ENCODE data around the gene HOXC10. TPM values are rescaled to one million over a fixed set of nuclear protein-coding genes. Genes with fewer than 3 reads are reported as not detected.

Gene HOXC10
- total RNA-seq, 2 donors from 2014 or later: not detected

- WGBS, 2 experiments (ENCODE audit: insufficient coverage in 1 of 2, insufficient read length in 1 of 2): 8 to 18% methylated on average over 3 to 5 of the region's 5 CpGs
- no peak for DNase-seq
- Histone ChIP-seq H3K9ac (ENCODE audit: extremely low read depth, low read length, poor library complexity, severe bottlenecking) (no peak overlapping the region), H3K27me3 (ENCODE audit: control insufficient read depth, insufficient read depth, low read length, poor library complexity, severe bottlenecking) (peaks cover 100% of the 10 kb centered on the region), H3K36me3 (ENCODE audit: control insufficient read depth, insufficient read depth, low read length) (no peaks in the 10 kb centered on the region), H3K4me3 (ENCODE audit: low read length) (no peak overlapping the region), H3K27ac (ENCODE audit: low read depth, low read length) (no peak overlapping the region), H3K9me3 (ENCODE audit: control insufficient read depth, low read length) (no peaks in the 10 kb centered on the region), H3K4me1 (ENCODE audit: control insufficient read depth, insufficient read depth, low read length) (no peaks in the 10 kb centered on the region)
- Mint-ChIP-seq H3K9me3 (peaks cover 2% of the 10 kb centered on the region), H3K36me3 (ENCODE audit: low read depth) (no peaks in the 10 kb centered on the region), H3K27ac (no peak overlapping the region), H3K4me3 (no peak overlapping the region), H3K27me3 (ENCODE audit: insufficient read depth) (peaks cover 100% of the 10 kb centered on the region), H3K4me1 (peaks cover 6% of the 10 kb centered on the region)
- TF ChIP-seq, protein P1, sequence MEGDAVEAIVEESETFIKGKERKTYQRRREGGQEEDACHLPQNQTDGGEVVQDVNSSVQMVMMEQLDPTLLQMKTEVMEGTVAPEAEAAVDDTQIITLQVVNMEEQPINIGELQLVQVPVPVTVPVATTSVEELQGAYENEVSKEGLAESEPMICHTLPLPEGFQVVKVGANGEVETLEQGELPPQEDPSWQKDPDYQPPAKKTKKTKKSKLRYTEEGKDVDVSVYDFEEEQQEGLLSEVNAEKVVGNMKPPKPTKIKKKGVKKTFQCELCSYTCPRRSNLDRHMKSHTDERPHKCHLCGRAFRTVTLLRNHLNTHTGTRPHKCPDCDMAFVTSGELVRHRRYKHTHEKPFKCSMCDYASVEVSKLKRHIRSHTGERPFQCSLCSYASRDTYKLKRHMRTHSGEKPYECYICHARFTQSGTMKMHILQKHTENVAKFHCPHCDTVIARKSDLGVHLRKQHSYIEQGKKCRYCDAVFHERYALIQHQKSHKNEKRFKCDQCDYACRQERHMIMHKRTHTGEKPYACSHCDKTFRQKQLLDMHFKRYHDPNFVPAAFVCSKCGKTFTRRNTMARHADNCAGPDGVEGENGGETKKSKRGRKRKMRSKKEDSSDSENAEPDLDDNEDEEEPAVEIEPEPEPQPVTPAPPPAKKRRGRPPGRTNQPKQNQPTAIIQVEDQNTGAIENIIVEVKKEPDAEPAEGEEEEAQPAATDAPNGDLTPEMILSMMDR (conservative IDR thresholded peaks at IDR 0.05): no peak
These were observed 17.5 kb upstream of the HOXC10 start for GRCh38 chr12:53967421-53967925.

DNA sequence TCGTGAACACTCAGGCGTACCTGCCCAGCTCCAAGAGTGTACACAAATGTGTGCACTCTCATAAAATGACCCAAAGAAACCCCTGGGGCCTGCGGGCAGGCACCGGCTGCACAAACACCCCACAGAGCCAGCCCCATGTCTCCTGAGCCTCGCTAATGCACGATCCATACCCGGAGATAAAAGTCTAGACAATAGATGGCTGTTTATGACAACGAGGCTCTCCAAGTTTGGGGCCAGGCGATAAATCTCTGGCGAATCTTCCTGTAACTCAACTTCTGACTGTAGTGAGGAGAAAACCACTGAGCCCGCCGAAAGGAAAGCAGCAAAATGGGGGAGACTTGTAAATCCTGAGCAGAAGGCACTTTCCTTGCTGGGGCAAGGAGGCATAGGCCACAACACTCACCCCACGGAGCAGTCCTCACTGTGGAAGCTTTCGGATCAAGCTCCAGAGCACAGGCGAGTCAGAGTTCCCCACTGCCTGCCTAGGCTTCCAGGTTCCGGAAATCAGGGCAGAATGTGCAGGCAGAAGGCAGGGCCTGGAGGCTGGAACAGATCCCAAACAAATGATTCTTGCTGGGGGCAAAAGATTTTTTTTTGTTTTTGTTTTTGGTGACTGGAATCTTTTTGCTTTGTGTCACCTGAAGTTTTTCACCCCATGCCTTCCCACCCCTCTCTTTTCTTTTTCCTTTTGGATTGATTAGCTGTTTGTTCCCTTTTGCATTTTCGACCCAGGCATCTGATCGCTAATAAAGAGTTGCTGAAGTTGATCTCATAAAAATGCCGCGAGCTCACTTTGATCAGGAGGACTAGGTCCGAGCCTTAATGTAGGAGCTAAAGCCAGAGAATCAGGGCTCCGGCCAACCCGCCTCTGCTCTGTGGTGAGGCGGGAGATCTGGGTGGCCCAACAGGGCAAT is 16.5 kb upstream of the HOXC10 start:
- no peaks in the 10 kb centered on the region for H3K9me3 ChIP-seq (ENCODE audit: control insufficient read depth, low read length)
- H3K36me3 ChIP-seq (ENCODE audit: control insufficient read depth, insufficient read depth, low read length): no peaks in the 10 kb centered on the region
- no peak overlapping the region for H3K9ac ChIP-seq (ENCODE audit: extremely low read depth, low read length, poor library complexity, severe bottlenecking)
- no peak overlapping the region for H3K27ac Mint-ChIP-seq
- H3K4me3 Mint-ChIP-seq: no peak overlapping the region
- H3K27ac ChIP-seq (ENCODE audit: low read depth, low read length): no peak overlapping the region
- TF ChIP-seq, protein P1 (conservative IDR thresholded peaks at IDR 0.05): no peak
- H3K9me3 Mint-ChIP-seq: peaks cover 9% of the 10 kb centered on the region
- H3K4me1 ChIP-seq (ENCODE audit: control insufficient read depth, insufficient read depth, low read length): no peaks in the 10 kb centered on the region
- H3K27me3 ChIP-seq (ENCODE audit: control insufficient read depth, insufficient read depth, low read length, poor library complexity, severe bottlenecking): peaks cover 100% of the 10 kb centered on the region
- H3K27me3 Mint-ChIP-seq (ENCODE audit: insufficient read depth): peaks cover 100% of the 10 kb centered on the region
- H3K4me1 Mint-ChIP-seq: peaks cover 13% of the 10 kb centered on the region
- no peak overlapping the region for H3K4me3 ChIP-seq (ENCODE audit: low read length)
- no peaks in the 10 kb centered on the region for H3K36me3 Mint-ChIP-seq (ENCODE audit: low read depth)
- WGBS, 2 experiments (ENCODE audit: insufficient coverage in 1 of 2, insufficient read length in 1 of 2): 27 to 28% methylated on average over 18 to 24 of the region's 24 CpGs
- no peak for DNase-seq

DNA sequence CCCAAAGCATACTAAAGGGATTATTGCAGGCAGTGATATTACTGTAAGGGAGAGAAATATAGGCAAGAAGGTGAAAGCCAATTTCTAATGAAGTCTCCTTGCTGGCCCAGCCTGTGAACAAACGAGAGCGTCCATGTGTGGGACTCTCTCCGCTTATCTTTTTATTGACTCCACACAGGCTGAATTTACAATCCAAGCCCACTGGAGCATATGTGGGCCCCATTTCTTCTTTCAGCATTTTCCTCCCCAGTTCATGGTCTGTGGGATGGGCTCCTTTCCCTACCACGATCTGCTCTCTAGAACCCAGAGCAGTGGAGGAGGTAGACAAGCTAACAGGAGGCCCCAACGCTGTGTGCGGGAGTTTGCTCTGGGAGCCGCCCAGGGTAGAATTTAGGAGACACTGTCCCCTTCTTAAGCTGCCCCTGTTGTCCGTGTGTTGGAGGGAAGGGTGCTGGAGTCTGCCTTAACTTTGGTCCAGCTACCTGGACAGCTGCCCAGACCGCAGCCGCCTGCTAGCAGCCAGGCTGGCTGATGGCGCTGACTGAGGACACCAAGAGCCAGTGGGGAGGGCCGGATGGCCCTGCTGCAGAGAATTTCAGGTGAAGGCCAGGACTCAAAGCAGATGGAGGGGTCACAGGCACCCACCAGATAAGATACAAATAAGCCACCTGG is 15.2 kb upstream of the HOXC10 start:
- Mint-ChIP-seq H3K9me3 (peaks cover 9% of the 10 kb centered on the region), H3K27ac (no peak overlapping the region), H3K36me3 (ENCODE audit: low read depth) (no peaks in the 10 kb centered on the region), H3K4me1 (peaks cover 13% of the 10 kb centered on the region), H3K4me3 (no peak overlapping the region), H3K27me3 (ENCODE audit: insufficient read depth) (peaks cover 100% of the 10 kb centered on the region)
- DNase-seq: no peak
- no peaks in the 10 kb centered on the region for H3K36me3 ChIP-seq (ENCODE audit: control insufficient read depth, insufficient read depth, low read length)
- no peaks in the 10 kb centered on the region for H3K9me3 ChIP-seq (ENCODE audit: control insufficient read depth, low read length)
- 42 to 44% methylated on average over 3 to 12 of the region's 12 CpGs for WGBS, 2 experiments (ENCODE audit: insufficient coverage in 1 of 2, insufficient read length in 1 of 2)
- H3K4me3 ChIP-seq (ENCODE audit: low read length): no peak overlapping the region
- H3K27me3 ChIP-seq (ENCODE audit: control insufficient read depth, insufficient read depth, low read length, poor library complexity, severe bottlenecking): peaks cover 100% of the 10 kb centered on the region
- no peak overlapping the region for H3K27ac ChIP-seq (ENCODE audit: low read depth, low read length)
- H3K9ac ChIP-seq (ENCODE audit: extremely low read depth, low read length, poor library complexity, severe bottlenecking): no peak overlapping the region
- TF ChIP-seq, protein P1 (conservative IDR thresholded peaks at IDR 0.05): no peak
- no peaks in the 10 kb centered on the region for H3K4me1 ChIP-seq (ENCODE audit: control insufficient read depth, insufficient read depth, low read length)
